Activated CD8-positive, alpha-beta T cell treated with anti-CD3 and anti-CD28 coated beads for 36 hours (primary cell): ENCODE results near the gene HDAC5. TPM values are rescaled to one million over a fixed set of nuclear protein-coding genes. Genes with fewer than 3 reads are reported as not detected.

Source experiments
- ATAC-seq: fragments of 200-7000 bp; cut with Tn5 transposase; one replicate; pipeline ENCODE4 v1.10.0; 2021; ENCODE audit warnings: mild to moderate bottlenecking, moderate library complexity
- CTCF ChIA-PET: fragments of 350-600 bp; sonication (Branson Sonifier 250); formaldehyde crosslinking; loops from one replicate; lab custom pipeline; 2021; ENCODE audit warnings: antibody characterized with exemption; lab: Charles Lee
- POLR2A ChIA-PET: fragments of 350-600 bp; sonication (Branson Sonifier 250); formaldehyde crosslinking; loops from one replicate; lab custom pipeline; 2021; ENCODE audit warnings: antibody characterized with exemption; lab: Charles Lee
- DNase-seq: peaks from one replicate; pipeline ENCODE4 v3.0.0-alpha.2; 2020
- H3K27ac Mint-ChIP-seq: one replicate; pipeline ENCODE4 v1.8.0; 2021; ENCODE audit warnings: mild to moderate bottlenecking, mixed read lengths
- H3K27me3 Mint-ChIP-seq: one replicate; pipeline ENCODE4 v1.8.0; 2021; ENCODE audit warnings: mixed read lengths
- H3K36me3 Mint-ChIP-seq: one replicate; pipeline ENCODE4 v1.8.0; 2021; ENCODE audit warnings: low read depth, mixed read lengths
- H3K4me1 Mint-ChIP-seq: one replicate; pipeline ENCODE4 v1.8.0; 2021; ENCODE audit warnings: low read depth, mixed read lengths
- H3K4me3 Mint-ChIP-seq: one replicate; pipeline ENCODE4 v1.8.0; 2021; ENCODE audit warnings: mild to moderate bottlenecking, moderate library complexity, mixed read lengths
- H3K9me3 Mint-ChIP-seq: one replicate; pipeline ENCODE4 v1.8.0; 2021; ENCODE audit warnings: mixed read lengths
- CTCF ChIP-seq: fragments of 200-600 bp; IDR thresholded peaks from one replicate; pipeline ENCODE4 v1.8.0; 2022; ENCODE audit warnings: antibody characterized with exemption, mild to moderate bottlenecking
- intact Hi-C: fragments of 100-400 bp; cut with micrococcal nuclease; formaldehyde crosslinking; loops from one replicate; pipeline ENCODE4 v1.10.0; 2022
- total RNA-seq, 2 experiments: library from RNA; stranded (reverse); gene quantifications; one replicate each; pipeline ENCODE4 v1.2.3, GENCODE V29; 2021

The HDAC5 gene
- total RNA-seq, 2 experiments from 2014 or later, result 19.1 to 19.3 TPM

GRCh38 chr17:44065668-44066203 is 57.7 kb downstream of the HDAC5 start:
- Mint-ChIP-seq H3K4me1 (peaks cover 51% of the 10 kb centered on the region), H3K36me3 (peaks cover 36% of the 10 kb centered on the region), H3K27me3 (no peaks in the 10 kb centered on the region), H3K9me3 (no peaks in the 10 kb centered on the region), H3K27ac (peak overlapping the region; percentile 98), H3K4me3 (peak overlapping the region; percentile 91)
- peak; percentile 42 for DNase-seq
- ATAC-seq, result no peak
- POLR2A ChIA-PET, result interaction anchor here (0.6 to 2.2 kb wide), 8 partner anchors 13 to 188 kb away, joined by 3 to 6 read pairs (median 3); no protein-coding TSS in a partner anchor
- CTCF ChIA-PET, result interaction anchor here (0.6 to 1.6 kb wide), 3 partner anchors 22 to 122 kb away, joined by 3 read pairs; no protein-coding TSS in a partner anchor
- intact Hi-C loops, result no loop called here
- TF ChIP-seq CTCF, result no peak

- no peak for DNase-seq
- intact Hi-C loops, result no loop called here
- Mint-ChIP-seq H3K4me1 (peaks cover 59% of the 10 kb centered on the region), H3K9me3 (no peaks in the 10 kb centered on the region), H3K27ac (peak overlapping the region; percentile 77), H3K36me3 (peaks cover 49% of the 10 kb centered on the region), H3K4me3 (peak overlapping the region; percentile 91), H3K27me3 (no peaks in the 10 kb centered on the region)
- TF ChIP-seq CTCF, result no peak
- CTCF ChIA-PET, result interaction anchor here (1.1 kb wide), 2 partner anchors 19 to 23 kb away, joined by 3 read pairs; no protein-coding TSS in a partner anchor
- ATAC-seq, result no peak
- POLR2A ChIA-PET, result interaction anchor here (0.8 to 0.9 kb wide), 2 partner anchors 21 to 36 kb away, joined by 3 to 6 read pairs; no protein-coding TSS in a partner anchor
Observed at GRCh38 chr17:44063704-44064639, 59.5 kb downstream of the HDAC5 start.

- Mint-ChIP-seq H3K27ac (no peak overlapping the region), H3K36me3 (peaks cover 54% of the 10 kb centered on the region), H3K27me3 (no peaks in the 10 kb centered on the region), H3K9me3 (no peaks in the 10 kb centered on the region), H3K4me3 (no peak overlapping the region), H3K4me1 (peaks cover 61% of the 10 kb centered on the region)
- intact Hi-C loops, result no loop called here
- no peak for TF ChIP-seq CTCF
- CTCF ChIA-PET, result no interaction called here
- ATAC-seq (no peak), DNase-seq (no peak)
- POLR2A ChIA-PET, result interaction anchor here (1.0 kb wide), 1 partner anchor 20 kb away, joined by 3 read pairs; no protein-coding TSS in a partner anchor
Observed at GRCh38 chr17:44062871-44063270, 60.6 kb downstream of the HDAC5 start.

- ChIA-PET POLR2A (interaction anchor here (1.1 kb wide), 1 partner anchor 55 kb away, joined by 3 read pairs; no protein-coding TSS in a partner anchor), CTCF (no interaction called here)
- no peak for TF ChIP-seq CTCF
- DNase-seq (no peak), ATAC-seq (no peak)
- Mint-ChIP-seq H3K27ac (no peak overlapping the region), H3K4me3 (no peak overlapping the region), H3K27me3 (no peaks in the 10 kb centered on the region), H3K9me3 (no peaks in the 10 kb centered on the region), H3K36me3 (peaks cover 57% of the 10 kb centered on the region), H3K4me1 (peaks cover 49% of the 10 kb centered on the region)
- intact Hi-C loops, result no loop called here
Observed at GRCh38 chr17:44061446-44061845, 62.0 kb downstream of the HDAC5 start.
